OCI-M2 (cell line): ENCODE measurements around the gene GNA12.

Experiments used
- DNase-seq: peaks from one replicate; lab custom pipeline; 2025; ENCODE audit not compliant: unreplicated experiment; lab: John Stamatoyannopoulos, UW

GNA12 gene

GRCh38 chr7:2819161-2819953 is 24.8 kb downstream of the GNA12 start:
- no peak for DNase-seq

- no peak for DNase-seq
Observed at GRCh38 chr7:2818653-2819052, 25.5 kb downstream of the GNA12 start.

GRCh38 chr7:2818121-2818520 is 26.0 kb downstream of the GNA12 start:
- no peak for DNase-seq

GRCh38 chr7:2817456-2817855 is 26.7 kb downstream of the GNA12 start:
- no peak for DNase-seq

- no peak for DNase-seq
Observed at GRCh38 chr7:2815875-2816245, 28.2 kb downstream of the GNA12 start.

- no peak for DNase-seq
Observed at GRCh38 chr7:2814946-2815874, 28.9 kb downstream of the GNA12 start.

GRCh38 chr7:2814186-2814945 is 29.7 kb downstream of the GNA12 start:
- no peak for DNase-seq

- no peak for DNase-seq
Observed at GRCh38 chr7:2813350-2814185, 30.5 kb downstream of the GNA12 start.

- no peak for DNase-seq
Observed at GRCh38 chr7:2812831-2813230, 31.3 kb downstream of the GNA12 start.

GRCh38 chr7:2812114-2812487 is 32.0 kb downstream of the GNA12 start:
- no peak for DNase-seq

GRCh38 chr7:2811476-2812113 is 32.5 kb downstream of the GNA12 start:
- no peak for DNase-seq

- no peak for DNase-seq
Observed at GRCh38 chr7:2810682-2811415, 33.3 kb downstream of the GNA12 start.

GRCh38 chr7:2809903-2810625 is 34.0 kb downstream of the GNA12 start:
- no peak for DNase-seq

GRCh38 chr7:2808891-2809665 is 35.0 kb downstream of the GNA12 start:
- no peak for DNase-seq

GRCh38 chr7:2807845-2808772 is 36.0 kb downstream of the GNA12 start:
- no peak for DNase-seq

GRCh38 chr7:2807460-2807844 is 36.7 kb downstream of the GNA12 start:
- DNase-seq = no peak

GRCh38 chr7:2806571-2806970 is 37.5 kb downstream of the GNA12 start:
- DNase-seq = no peak
